Colonic mucosa (tissue), 4 donors: ENCODE measurements around the gene OR52J3. TPM values are rescaled to one million over a fixed set of nuclear protein-coding genes. Genes with fewer than 3 reads are reported as not detected.

Experiments used
- DNase-seq: peaks from one replicate; pipeline ENCODE4 v3.0.0-alpha.2; 2020
- H3K27ac ChIP-seq: fragments of 200-600 bp; one replicate; pipeline ENCODE4 v1.8.0; 2021
- H3K27me3 ChIP-seq: fragments of 200-600 bp; one replicate; pipeline ENCODE4 v1.8.0; 2021
- H3K36me3 ChIP-seq: fragments of 200-600 bp; one replicate; pipeline ENCODE4 v1.8.0; 2021
- H3K4me1 ChIP-seq: fragments of 200-600 bp; one replicate; pipeline ENCODE4 v1.8.0; 2021; ENCODE audit warnings: mild to moderate bottlenecking
- H3K4me3 ChIP-seq: fragments of 200-600 bp; one replicate; pipeline ENCODE4 v1.8.0; 2021
- H3K9ac ChIP-seq, 2 donors: one replicate each; pipeline ENCODE4 v1.7.0; 2013; ENCODE audit warnings: control low read depth in 2 of 2, low read depth in 2 of 2, low read length in 2 of 2
- H3K9me3 ChIP-seq: fragments of 200-600 bp; one replicate; pipeline ENCODE4 v1.8.0; 2021
- CTCF ChIP-seq: fragments of 200-600 bp; IDR thresholded peaks from one replicate; pipeline ENCODE4 v1.8.0; 2022; ENCODE audit warnings: antibody characterized with exemption, mild to moderate bottlenecking
- intact Hi-C: fragments of 100-400 bp; cut with DNase I; formaldehyde crosslinking; loops from one replicate; pipeline ENCODE4 v1.14.1; 2022
- total RNA-seq, 2 donors: library from RNA; stranded (reverse); fragmentation: NEBNext Ultra II Directional in 1 of 2; extraction: Animal tissue kit (Norgen Biotek cat#: 25700) in 1 of 2; gene quantifications; one replicate each; pipeline ENCODE4 v1.2.1, GENCODE V29; 2021
- donor health status: healthy.
- donor health status: DM: no; HTN: no; CAD: no.
- donor health status: DM: no; HTN: no; CAD: no.

The OR52J3 gene
- total RNA-seq, 2 donors from 2014 or later, result not detected

- intact Hi-C loops, result no loop called here
- H3K4me1 ChIP-seq, result no peaks in the 10 kb centered on the region
These were observed 24.3 kb upstream of the OR52J3 start for GRCh38 chr11:5021996-5022395.

GRCh38 chr11:5036669-5037068 lies 9.7 kb upstream of the OR52J3 start:
- Histone ChIP-seq H3K36me3 (no peaks in the 10 kb centered on the region), H3K9me3 (no peaks in the 10 kb centered on the region), H3K9ac (no peak overlapping the region), H3K4me1 (no peaks in the 10 kb centered on the region), H3K27me3 (no peaks in the 10 kb centered on the region), H3K27ac (no peak overlapping the region), H3K4me3 (no peak overlapping the region)
- intact Hi-C loops, result no loop called here
- DNase-seq, result no peak
- TF ChIP-seq CTCF, result no peak

More at GRCh38 chr11:5021996-5022395, 24.3 kb upstream of the OR52J3 start:
- no peaks in the 10 kb centered on the region for H3K27me3 ChIP-seq
- no peak for DNase-seq
- no peaks in the 10 kb centered on the region for H3K9me3 ChIP-seq
- H3K9ac ChIP-seq, result no peak overlapping the region
- no peak overlapping the region for H3K4me3 ChIP-seq
- no peaks in the 10 kb centered on the region for H3K36me3 ChIP-seq
- TF ChIP-seq CTCF, result no peak
- no peak overlapping the region for H3K27ac ChIP-seq

GRCh38 chr11:5037926-5038325 lies 8.4 kb upstream of the OR52J3 start:
- no peaks in the 10 kb centered on the region for H3K36me3 ChIP-seq
- H3K9me3 ChIP-seq, result no peaks in the 10 kb centered on the region
- no peaks in the 10 kb centered on the region for H3K27me3 ChIP-seq
- H3K9ac ChIP-seq, result no peak overlapping the region
- no peak for DNase-seq
- H3K4me3 ChIP-seq, result no peak overlapping the region
- no peak for TF ChIP-seq CTCF
- no peak overlapping the region for H3K27ac ChIP-seq
- intact Hi-C loops, result no loop called here
- H3K4me1 ChIP-seq, result no peaks in the 10 kb centered on the region

- no peak for DNase-seq
- intact Hi-C loops, result no loop called here
- no peak for TF ChIP-seq CTCF
- no peaks in the 10 kb centered on the region for H3K27me3 ChIP-seq
- H3K36me3 ChIP-seq, result no peaks in the 10 kb centered on the region
- no peak overlapping the region for H3K4me3 ChIP-seq
- H3K9ac ChIP-seq, result no peak overlapping the region
- no peaks in the 10 kb centered on the region for H3K4me1 ChIP-seq
- H3K27ac ChIP-seq, result no peak overlapping the region
- no peaks in the 10 kb centered on the region for H3K9me3 ChIP-seq
These were observed 8.0 kb upstream of the OR52J3 start for GRCh38 chr11:5038341-5038740.

- H3K36me3 ChIP-seq, result no peaks in the 10 kb centered on the region
- no peak for TF ChIP-seq CTCF
- no peaks in the 10 kb centered on the region for H3K4me1 ChIP-seq
These were observed 5.5 kb upstream of the OR52J3 start for GRCh38 chr11:5040876-5041275.

GRCh38 chr11:5042091-5042490 lies 4.2 kb upstream of the OR52J3 start:
- intact Hi-C loops, result no loop called here
- DNase-seq, result no peak
- Histone ChIP-seq H3K36me3 (no peaks in the 10 kb centered on the region), H3K9ac (no peak overlapping the region), H3K9me3 (no peaks in the 10 kb centered on the region), H3K27me3 (no peaks in the 10 kb centered on the region), H3K4me1 (no peaks in the 10 kb centered on the region), H3K27ac (no peak overlapping the region), H3K4me3 (no peak overlapping the region)
- no peak for TF ChIP-seq CTCF

More at GRCh38 chr11:5040876-5041275, 5.5 kb upstream of the OR52J3 start:
- intact Hi-C loops, result no loop called here
- no peak overlapping the region for H3K9ac ChIP-seq
- no peaks in the 10 kb centered on the region for H3K9me3 ChIP-seq
- H3K27me3 ChIP-seq, result no peaks in the 10 kb centered on the region
- H3K4me3 ChIP-seq, result no peak overlapping the region
- H3K27ac ChIP-seq, result no peak overlapping the region
- DNase-seq, result no peak
